Natural killer cell (primary cell): ENCODE data around the gene SRC. TPM values are rescaled to one million over a fixed set of nuclear protein-coding genes. Genes with fewer than 3 reads are reported as not detected.
"Not testable (repeated sequence)": the region's sequence is repeated elsewhere in the genome, so short reads cannot be mapped to it uniquely, and the experiment has no call there.

Experiments used
- ATAC-seq, 3 donors: fragments of 150-1000 bp in 2 of 3; fragments of 200-7000 bp in 1 of 3; cut with Tn5 transposase; 1 replicate in 1 of 3; 2 replicates in 2 of 3; pipeline ENCODE4 v1.10.0; 2021; ENCODE audit warnings: mild to moderate bottlenecking in 2 of 3, moderate library complexity in 2 of 3
- DNase-seq, 2 donors: peaks; one replicate each; pipeline versions ENCODE4 v3.0.0 to v3.0.0-alpha.2; 2013 to 2021; ENCODE audit warnings: mixed read lengths in 1 of 2
- H3K27ac ChIP-seq: one replicate; pipeline ENCODE4 v1.5.1; 2013; ENCODE audit warnings: mild to moderate bottlenecking, low read length
- H3K27me3 ChIP-seq: one replicate; pipeline ENCODE4 v1.6.1; 2013; ENCODE audit warnings: low read length; ENCODE audit not compliant: control insufficient read depth, insufficient read depth
- H3K36me3 ChIP-seq: one replicate; pipeline ENCODE4 v1.6.1; 2013; ENCODE audit warnings: low read length; ENCODE audit not compliant: control insufficient read depth, insufficient read depth
- H3K4me1 ChIP-seq: one replicate; pipeline ENCODE4 v1.6.1; 2013; ENCODE audit warnings: low read length; ENCODE audit not compliant: control insufficient read depth, insufficient read depth
- H3K4me3 ChIP-seq: one replicate; pipeline ENCODE4 v1.5.1; 2013; ENCODE audit warnings: low read length
- H3K9me3 ChIP-seq: one replicate; pipeline ENCODE4 v1.6.1; 2013; ENCODE audit warnings: low read length; ENCODE audit not compliant: control insufficient read depth, insufficient read depth
- H3K27ac Mint-ChIP-seq, 2 donors: one replicate each; pipeline ENCODE4 v1.8.0; 2022; ENCODE audit warnings: mild to moderate bottlenecking in 2 of 2, mixed read lengths in 2 of 2, moderate library complexity in 1 of 2
- H3K27me3 Mint-ChIP-seq, 2 donors: one replicate each; pipeline ENCODE4 v1.8.0; 2022; ENCODE audit warnings: low read depth in 2 of 2, mixed read lengths in 2 of 2
- H3K36me3 Mint-ChIP-seq: one replicate; pipeline ENCODE4 v1.8.0; 2022; ENCODE audit warnings: mixed read lengths
- H3K4me1 Mint-ChIP-seq, 2 donors: one replicate each; pipeline ENCODE4 v1.8.0; 2022; ENCODE audit warnings: mixed read lengths in 2 of 2
- H3K4me3 Mint-ChIP-seq: one replicate; pipeline ENCODE4 v1.8.0; 2022; ENCODE audit warnings: mild to moderate bottlenecking, moderate library complexity, mixed read lengths
- H3K9me3 Mint-ChIP-seq, 2 donors: one replicate each; pipeline ENCODE4 v1.8.0; 2022; ENCODE audit warnings: mixed read lengths in 2 of 2
- WGBS: methylation state at CpG from one replicate; pipeline ENCODE4 v1.1.7; 2013; ENCODE audit warnings: missing lambda C conversion rate; ENCODE audit not compliant: insufficient coverage; 5-methylcytosine and 5-hydroxymethylcytosine counted together
- intact Hi-C: fragments of 100-400 bp; cut with micrococcal nuclease; formaldehyde crosslinking; loops from one replicate; pipeline ENCODE4 v1.14.2; 2022
- total RNA-seq, 4 donors: library from RNA; stranded (reverse); fragments of 120-200 nt in 1 of 4; gene quantifications; one replicate each; pipeline versions ENCODE4 v1.2.3 to v1.2.4, GENCODE V29; 2013 to 2022
- TF ChIP-seq, protein P1 (sequence below): fragments of 200-600 bp; IDR thresholded peaks from one replicate; pipeline ENCODE4 v1.8.0; 2022; ENCODE audit warnings: antibody characterized with exemption

SRC gene
- total RNA-seq, 3 donors from 2014 or later (not counting 1 experiment from before 2014, with no cell fraction given), result 2.3 to 15.6 (median 10.5) TPM

DNA sequence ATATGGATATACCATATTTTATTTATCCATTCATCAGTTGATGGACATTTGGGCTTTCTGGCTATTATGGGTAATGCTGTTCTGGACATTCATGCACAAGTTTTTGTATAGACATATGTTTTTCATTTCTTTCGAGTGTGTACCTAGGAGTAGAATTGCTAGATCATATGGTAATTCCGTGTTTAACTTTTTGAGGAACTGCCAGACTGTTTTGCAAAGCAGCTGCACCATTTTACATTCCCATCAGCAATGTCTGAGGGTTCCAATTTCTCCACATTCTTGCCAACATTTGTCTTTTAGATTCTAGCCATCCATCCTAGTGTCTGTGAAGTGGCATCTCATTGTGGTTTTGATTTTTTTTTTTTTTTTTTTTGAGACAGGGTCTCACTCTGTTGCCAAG, 20.8 kb downstream of the SRC start:
- Mint-ChIP-seq H3K4me3 (no peak overlapping the region), H3K36me3 (no peaks in the 10 kb centered on the region), H3K9me3 (no peaks in the 10 kb centered on the region), H3K4me1 (peaks cover 0 to 12% of the 10 kb centered on the region in 2 donors), H3K27ac (peak overlapping the region in 1 of 2 donors; percentile 77), H3K27me3 (no peaks in the 10 kb centered on the region)
- ATAC-seq, result no peak
- no peak for DNase-seq
- intact Hi-C loops, result no loop called here
- TF ChIP-seq, protein P1, sequence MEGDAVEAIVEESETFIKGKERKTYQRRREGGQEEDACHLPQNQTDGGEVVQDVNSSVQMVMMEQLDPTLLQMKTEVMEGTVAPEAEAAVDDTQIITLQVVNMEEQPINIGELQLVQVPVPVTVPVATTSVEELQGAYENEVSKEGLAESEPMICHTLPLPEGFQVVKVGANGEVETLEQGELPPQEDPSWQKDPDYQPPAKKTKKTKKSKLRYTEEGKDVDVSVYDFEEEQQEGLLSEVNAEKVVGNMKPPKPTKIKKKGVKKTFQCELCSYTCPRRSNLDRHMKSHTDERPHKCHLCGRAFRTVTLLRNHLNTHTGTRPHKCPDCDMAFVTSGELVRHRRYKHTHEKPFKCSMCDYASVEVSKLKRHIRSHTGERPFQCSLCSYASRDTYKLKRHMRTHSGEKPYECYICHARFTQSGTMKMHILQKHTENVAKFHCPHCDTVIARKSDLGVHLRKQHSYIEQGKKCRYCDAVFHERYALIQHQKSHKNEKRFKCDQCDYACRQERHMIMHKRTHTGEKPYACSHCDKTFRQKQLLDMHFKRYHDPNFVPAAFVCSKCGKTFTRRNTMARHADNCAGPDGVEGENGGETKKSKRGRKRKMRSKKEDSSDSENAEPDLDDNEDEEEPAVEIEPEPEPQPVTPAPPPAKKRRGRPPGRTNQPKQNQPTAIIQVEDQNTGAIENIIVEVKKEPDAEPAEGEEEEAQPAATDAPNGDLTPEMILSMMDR, result no peak
- Histone ChIP-seq H3K9me3 (no peaks in the 10 kb centered on the region), H3K27me3 (no peaks in the 10 kb centered on the region), H3K4me3 (no peak overlapping the region), H3K27ac (no peak overlapping the region), H3K36me3 (no peaks in the 10 kb centered on the region), H3K4me1 (peaks cover 4% of the 10 kb centered on the region)
- 31% methylated on average over 2 of the region's 2 CpGs for WGBS

DNA sequence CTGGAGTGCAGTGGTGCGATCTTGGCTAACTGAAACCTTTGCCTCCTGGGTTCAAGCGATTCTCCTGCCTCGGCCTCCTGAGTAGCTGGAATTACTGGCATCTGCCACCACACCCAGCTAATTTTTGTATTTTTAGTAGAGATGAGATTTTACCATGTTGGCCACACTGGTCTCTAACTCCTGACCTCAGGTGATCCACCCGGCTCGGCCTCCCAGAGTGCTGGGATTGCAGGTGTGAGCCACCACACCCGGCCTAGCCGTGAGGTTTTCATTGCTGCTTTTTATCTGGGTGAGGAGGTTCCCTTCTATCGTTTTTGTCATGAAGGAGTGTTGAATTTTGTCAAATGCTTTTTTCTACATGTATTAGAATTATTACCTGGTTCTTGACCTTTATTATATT, 23.9 kb downstream of the SRC start:
- 97% methylated on average over 7 of the region's 8 CpGs for WGBS
- Mint-ChIP-seq H3K27ac (no peak overlapping the region), H3K27me3 (no peaks in the 10 kb centered on the region), H3K36me3 (no peaks in the 10 kb centered on the region), H3K4me1 (peaks cover 0 to 9% of the 10 kb centered on the region in 2 donors), H3K4me3 (no peak overlapping the region), H3K9me3 (no peaks in the 10 kb centered on the region)
- intact Hi-C loops, result no loop called here
- H3K4me1 ChIP-seq, result peaks cover under 1% of the 10 kb centered on the region
- no peaks in the 10 kb centered on the region for H3K36me3 ChIP-seq
- no peak for DNase-seq
- no peak for ATAC-seq
- H3K27ac ChIP-seq, result no peak overlapping the region
- no peaks in the 10 kb centered on the region for H3K27me3 ChIP-seq
- H3K4me3 ChIP-seq, result no peak overlapping the region
- no peaks in the 10 kb centered on the region for H3K9me3 ChIP-seq
- TF ChIP-seq, protein P1, result no peak

DNA sequence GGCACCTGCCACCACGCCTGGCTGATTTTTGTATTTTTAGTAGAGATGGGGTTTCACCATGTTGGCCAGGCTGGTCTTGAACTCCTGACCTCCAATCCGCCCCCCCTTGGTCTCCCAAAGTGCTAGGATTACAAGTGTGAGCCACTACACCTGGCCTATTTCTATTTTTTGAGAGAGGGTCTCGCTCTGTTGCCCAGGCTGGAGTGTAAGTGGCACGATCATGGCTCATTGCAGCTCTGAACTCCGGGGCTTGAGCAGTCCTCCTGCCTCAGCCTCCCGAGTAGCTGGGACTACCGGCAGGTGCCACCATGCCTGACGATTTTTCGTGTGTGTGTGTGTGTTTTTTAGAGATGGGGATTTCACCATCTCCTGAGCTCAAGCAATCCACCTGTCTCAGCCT, 25.9 kb downstream of the SRC start:
- H3K27ac Mint-ChIP-seq, H3K27me3 ChIP-seq, H3K27ac ChIP-seq, DNase-seq, H3K9me3 ChIP-seq, H3K27me3 Mint-ChIP-seq, H3K4me3 ChIP-seq, intact Hi-C loops, H3K4me3 Mint-ChIP-seq, H3K36me3 ChIP-seq, H3K36me3 Mint-ChIP-seq, H3K9me3 Mint-ChIP-seq, ATAC-seq, H3K4me1 Mint-ChIP-seq: not testable (repeated sequence)
- 88% methylated on average over 5 of the region's 9 CpGs for WGBS
- H3K4me1 ChIP-seq, result peaks cover 11% of the 10 kb centered on the region

DNA sequence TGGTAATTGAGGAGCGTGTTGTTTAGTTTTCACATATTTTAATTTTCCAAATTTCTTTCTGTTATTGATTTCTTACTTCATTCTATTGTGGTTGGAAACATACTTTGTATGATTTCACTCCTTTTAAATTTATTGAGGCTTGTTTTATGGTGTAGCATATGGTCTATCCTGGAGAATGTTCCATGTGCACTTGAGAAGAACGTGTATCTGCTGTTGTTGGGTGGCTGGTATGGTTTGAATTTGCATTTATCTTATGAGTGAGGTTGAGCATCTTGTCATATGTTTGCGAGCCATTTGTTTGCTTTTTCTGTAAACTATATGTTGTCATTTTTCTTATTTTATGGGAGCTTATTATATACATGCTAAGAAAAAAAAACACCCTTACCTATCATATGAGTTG, 26.5 kb downstream of the SRC start:
- Histone ChIP-seq H3K4me3 (no peak overlapping the region), H3K27me3 (no peaks in the 10 kb centered on the region), H3K27ac (no peak overlapping the region), H3K36me3 (no peaks in the 10 kb centered on the region), H3K4me1 (peaks cover 17% of the 10 kb centered on the region), H3K9me3 (no peaks in the 10 kb centered on the region)
- TF ChIP-seq, protein P1, result no peak
- intact Hi-C loops, result no loop called here
- H3K36me3 Mint-ChIP-seq, result no peaks in the 10 kb centered on the region
- no peak overlapping the region for H3K27ac Mint-ChIP-seq
- peaks cover 0 to 12% of the 10 kb centered on the region in 2 donors for H3K4me1 Mint-ChIP-seq
- H3K27me3 Mint-ChIP-seq, result no peaks in the 10 kb centered on the region
- 100% methylated on average over 1 of the region's 3 CpGs for WGBS
- DNase-seq, result no peak
- no peak for ATAC-seq
- H3K9me3 Mint-ChIP-seq, result no peaks in the 10 kb centered on the region
- no peak overlapping the region for H3K4me3 Mint-ChIP-seq
